Bronchial epithelial cell (primary cell): ENCODE data around the gene RASSF6. TPM values are rescaled to one million over a fixed set of nuclear protein-coding genes. Genes with fewer than 3 reads are reported as not detected.

Experiments
- DNase-seq: peaks from one replicate; pipeline ENCODE4 v3.0.0-alpha.2; 2010; ENCODE audit warnings: low read depth
- FAIRE-seq: peaks from 2 replicates; lab custom pipeline; 2011; peaks lifted over from hg19 to GRCh38; lab: Jason Lieb, UNC
- H3K27me3 ChIP-seq: 2 replicates; pipeline ENCODE4 v1.5.1; 2011; ENCODE audit warnings: low read length; ENCODE audit not compliant: control insufficient read depth, insufficient read depth
- H3K36me3 ChIP-seq: 2 replicates; pipeline ENCODE4 v1.5.1; 2011; ENCODE audit warnings: low read length; ENCODE audit not compliant: control insufficient read depth, insufficient read depth
- H3K4me3 ChIP-seq: 2 replicates; pipeline ENCODE4 v1.5.1; 2011; ENCODE audit warnings: mild to moderate bottlenecking, low read depth, low read length, control low read depth
- total RNA-seq: library from RNA; depleted of rRNA; stranded (reverse); fragments of >200 nt; gene quantifications from 2 replicates; pipeline ENCODE4 v1.2.1, GENCODE V29; 2014
- TF ChIP-seq, protein P1 (sequence below): IDR thresholded peaks from 2 replicates; pipeline ENCODE4 v1.5.1; 2011; ENCODE audit warnings: mild to moderate bottlenecking, moderate library complexity, low read length, control low read depth, inconsistent platforms; ENCODE audit not compliant: insufficient read depth, severe bottlenecking

The RASSF6 gene
- total RNA-seq, 1 donor from 2014 or later = 7.4 TPM

- Histone ChIP-seq H3K4me3 (no peak overlapping the region), H3K27me3 (no peaks in the 10 kb centered on the region), H3K36me3 (no peaks in the 10 kb centered on the region)
- no peak for DNase-seq
- FAIRE-seq = no peak
- TF ChIP-seq, protein P1, sequence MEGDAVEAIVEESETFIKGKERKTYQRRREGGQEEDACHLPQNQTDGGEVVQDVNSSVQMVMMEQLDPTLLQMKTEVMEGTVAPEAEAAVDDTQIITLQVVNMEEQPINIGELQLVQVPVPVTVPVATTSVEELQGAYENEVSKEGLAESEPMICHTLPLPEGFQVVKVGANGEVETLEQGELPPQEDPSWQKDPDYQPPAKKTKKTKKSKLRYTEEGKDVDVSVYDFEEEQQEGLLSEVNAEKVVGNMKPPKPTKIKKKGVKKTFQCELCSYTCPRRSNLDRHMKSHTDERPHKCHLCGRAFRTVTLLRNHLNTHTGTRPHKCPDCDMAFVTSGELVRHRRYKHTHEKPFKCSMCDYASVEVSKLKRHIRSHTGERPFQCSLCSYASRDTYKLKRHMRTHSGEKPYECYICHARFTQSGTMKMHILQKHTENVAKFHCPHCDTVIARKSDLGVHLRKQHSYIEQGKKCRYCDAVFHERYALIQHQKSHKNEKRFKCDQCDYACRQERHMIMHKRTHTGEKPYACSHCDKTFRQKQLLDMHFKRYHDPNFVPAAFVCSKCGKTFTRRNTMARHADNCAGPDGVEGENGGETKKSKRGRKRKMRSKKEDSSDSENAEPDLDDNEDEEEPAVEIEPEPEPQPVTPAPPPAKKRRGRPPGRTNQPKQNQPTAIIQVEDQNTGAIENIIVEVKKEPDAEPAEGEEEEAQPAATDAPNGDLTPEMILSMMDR = no peak
Observed at GRCh38 chr4:73533515-73534422, 86.5 kb downstream of the RASSF6 start.

- H3K27me3 ChIP-seq = no peaks in the 10 kb centered on the region
- TF ChIP-seq, protein P1 = no peak
- FAIRE-seq (peak; percentile 18), DNase-seq (peak; percentile 99)
- H3K4me3 ChIP-seq = no peak overlapping the region
- no peaks in the 10 kb centered on the region for H3K36me3 ChIP-seq
Observed at GRCh38 chr4:73528171-73528570, 92.1 kb downstream of the RASSF6 start.

DNA sequence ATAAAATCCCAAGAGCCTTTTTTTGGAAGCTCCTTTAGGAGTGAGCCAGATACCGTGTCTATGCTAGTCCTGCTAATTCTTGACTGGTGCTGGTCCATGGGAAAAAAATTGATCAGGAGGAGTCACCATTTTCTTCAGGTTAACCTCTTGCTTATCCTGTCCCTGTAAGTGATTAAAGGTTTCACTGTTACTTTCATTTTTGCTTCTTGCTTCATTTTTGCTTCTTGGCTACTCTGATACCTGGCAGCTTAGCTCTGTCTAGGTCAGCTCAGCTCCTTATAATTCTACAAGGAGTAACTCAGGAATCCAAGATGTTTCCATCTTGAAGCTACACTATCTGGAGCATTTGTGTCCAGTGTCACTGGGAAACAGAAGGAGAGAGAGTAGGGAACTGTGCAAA lies 93.0 kb downstream of the RASSF6 start:
- TF ChIP-seq, protein P1 = no peak
- H3K36me3 ChIP-seq = no peaks in the 10 kb centered on the region
- H3K27me3 ChIP-seq = no peaks in the 10 kb centered on the region
- H3K4me3 ChIP-seq = no peak overlapping the region
- no peak for FAIRE-seq
- no peak for DNase-seq

GRCh38 chr4:73525611-73526010 lies 94.6 kb downstream of the RASSF6 start:
- no peak overlapping the region for H3K4me3 ChIP-seq
- TF ChIP-seq, protein P1 = no peak
- no peaks in the 10 kb centered on the region for H3K36me3 ChIP-seq
- FAIRE-seq = no peak
- DNase-seq = no peak
- no peaks in the 10 kb centered on the region for H3K27me3 ChIP-seq

GRCh38 chr4:73523126-73523525 lies 97.1 kb downstream of the RASSF6 start:
- Histone ChIP-seq H3K36me3 (no peaks in the 10 kb centered on the region), H3K4me3 (no peak overlapping the region), H3K27me3 (no peaks in the 10 kb centered on the region)
- FAIRE-seq (no peak), DNase-seq (peak; percentile 33)
- TF ChIP-seq, protein P1 = no peak

Other genes with a start within 250 kb of the RASSF6 start
- gene ALB, start 216.1 kb downstream of the RASSF6 start, total RNA-seq = not detected in 2 replicates
- gene AFP, start 184.2 kb downstream of the RASSF6 start, total RNA-seq = not detected in 2 replicates
- not detected in 2 replicates for gene AFM, start 138.7 kb downstream of the RASSF6 start, total RNA-seq
- gene CXCL8, start 120.1 kb upstream of the RASSF6 start, total RNA-seq = 1.8 and 2.9 TPM in 2 replicates
- gene CXCL6, start 216.2 kb upstream of the RASSF6 start, total RNA-seq = 0.26 TPM in 1 of 2 replicates, not detected in the other
- gene PF4V1, start 232.9 kb upstream of the RASSF6 start, total RNA-seq = 1.6 TPM in 1 of 2 replicates, not detected in the other
- gene CXCL1, start 249.0 kb upstream of the RASSF6 start, total RNA-seq = 4.2 and 5.2 TPM in 2 replicates